IMR-90 (cell line): ENCODE data around the gene PCSK6. TPM values are rescaled to one million over a fixed set of nuclear protein-coding genes. Genes with fewer than 3 reads are reported as not detected.

Experiments
- ATAC-seq: fragments of 200-7000 bp; cut with Tn5 transposase; 2 replicates; pipeline ENCODE4 v1.9.1; 2020; ENCODE audit warnings: low read depth, mild to moderate bottlenecking, moderate library complexity
- BruUV-seq: library from RNA; stranded (reverse); fragments of 400-500 nt; replicated peaks from 2 replicates; lab custom pipeline; 2021; lab: Mats Ljungman, UMichigan
- CTCF ChIA-PET: fragments of 300-600 bp; formaldehyde crosslinking; extraction: SDS; loops from one replicate; lab custom pipeline; 2021; ENCODE audit warnings: antibody characterized with exemption; lab: Yijun Ruan, JAX
- POLR2A ChIA-PET: fragments of 300-600 bp; sonication (Branson Sonifier 250); formaldehyde crosslinking; loops from one replicate; lab custom pipeline; 2022; ENCODE audit warnings: antibody characterized with exemption; ENCODE audit not compliant: unreplicated experiment; lab: Charles Lee
- DNase-seq: peaks from one replicate; pipeline ENCODE4 v3.0.0; 2013
- H2AFZ ChIP-seq: replicated peaks from 2 replicates; pipeline ENCODE3; 2013; ENCODE audit warnings: low read length, mild to moderate bottlenecking; ENCODE audit not compliant: poor library complexity
- H2AK5ac ChIP-seq: 2 replicates; pipeline ENCODE4 v1.6.1; 2013; ENCODE audit warnings: low read depth, low read length, inconsistent platforms
- H2AK9ac ChIP-seq: replicated peaks from 2 replicates; pipeline ENCODE3; 2013; ENCODE audit warnings: mild to moderate bottlenecking, low read depth, low read length, moderate library complexity; ENCODE audit not compliant: poor library complexity
- H2BK120ac ChIP-seq: 2 replicates; pipeline ENCODE4 v1.6.1; 2013; ENCODE audit warnings: low read depth, low read length, inconsistent platforms
- H2BK15ac ChIP-seq: 3 replicates; pipeline ENCODE4 v1.6.1; 2013; ENCODE audit warnings: low read depth, low read length, inconsistent platforms
- H2BK20ac ChIP-seq: 2 replicates; pipeline ENCODE4 v1.6.1; 2013; ENCODE audit warnings: low read depth, mild to moderate bottlenecking, inconsistent platforms, low read length, moderate library complexity
- H2BK5ac ChIP-seq: 2 replicates; pipeline ENCODE4 v1.6.1; 2013; ENCODE audit warnings: mild to moderate bottlenecking, low read depth, low read length, inconsistent platforms; ENCODE audit not compliant: poor library complexity, severe bottlenecking
- H3K14ac ChIP-seq: replicated peaks from 2 replicates; pipeline ENCODE4 v1.6.1; 2013; ENCODE audit warnings: low read depth, low read length, inconsistent platforms
- H3K18ac ChIP-seq: 2 replicates; pipeline ENCODE4 v1.6.1; 2013; ENCODE audit warnings: low read depth, low read length, control low read depth
- H3K23ac ChIP-seq: 2 replicates; pipeline ENCODE4 v1.6.1; 2013; ENCODE audit warnings: low read depth, low read length, inconsistent platforms
- H3K27ac ChIP-seq: 2 replicates; pipeline ENCODE4 v1.5.1; 2013; ENCODE audit warnings: mild to moderate bottlenecking, control low read depth, low read length; ENCODE audit not compliant: insufficient read depth
- H3K27me3 ChIP-seq: 2 replicates; pipeline ENCODE4 v1.6.1; 2013; ENCODE audit warnings: low read length; ENCODE audit not compliant: control insufficient read depth, insufficient read depth
- H3K36me3 ChIP-seq: 2 replicates; pipeline ENCODE4 v1.6.1; 2013; ENCODE audit warnings: low read length, mixed read lengths; ENCODE audit not compliant: control insufficient read depth, insufficient read depth
- H3K4ac ChIP-seq: 2 replicates; pipeline ENCODE4 v1.6.1; 2013; ENCODE audit warnings: low read depth, low read length, inconsistent platforms
- H3K4me1 ChIP-seq: 2 replicates; pipeline ENCODE4 v1.6.1; 2013; ENCODE audit warnings: low read length, mixed read lengths; ENCODE audit not compliant: control insufficient read depth, insufficient read depth
- H3K4me2 ChIP-seq: 2 replicates; pipeline ENCODE4 v1.6.1; 2013; ENCODE audit warnings: low read depth, mild to moderate bottlenecking, control low read depth, low read length, moderate library complexity
- H3K4me3 ChIP-seq: 2 replicates; pipeline ENCODE4 v1.5.1; 2013; ENCODE audit warnings: low read depth, mild to moderate bottlenecking, control low read depth, low read length, moderate library complexity; ENCODE audit not compliant: insufficient read depth
- H3K56ac ChIP-seq: 2 replicates; pipeline ENCODE4 v1.6.1; 2013; ENCODE audit warnings: low read length, inconsistent platforms; ENCODE audit not compliant: insufficient read depth; ENCODE audit errors: extremely low read depth
- H3K79me1 ChIP-seq, 2 experiments: 2 replicates each; pipeline ENCODE4 v1.6.1; 2013; ENCODE audit warnings: low read length in 2 of 2, inconsistent platforms in 1 of 2, low read depth in 1 of 2
- H3K9ac ChIP-seq: 2 replicates; pipeline ENCODE4 v1.6.1; 2013; ENCODE audit warnings: low read depth, low read length, control low read depth
- H3K9me1 ChIP-seq: 2 replicates; pipeline ENCODE4 v1.6.1; 2013; ENCODE audit warnings: low read length, inconsistent platforms; ENCODE audit not compliant: insufficient read depth
- H3K9me3 ChIP-seq: 2 replicates; pipeline ENCODE4 v1.6.1; 2013; ENCODE audit warnings: low read length; ENCODE audit not compliant: control insufficient read depth, insufficient read depth
- H4K20me1 ChIP-seq: 2 replicates; pipeline ENCODE4 v1.6.1; 2013; ENCODE audit warnings: low read length, inconsistent platforms; ENCODE audit not compliant: insufficient read depth
- H4K5ac ChIP-seq: 2 replicates; pipeline ENCODE4 v1.6.1; 2013; ENCODE audit warnings: mild to moderate bottlenecking, low read depth, low read length, control low read depth
- H4K8ac ChIP-seq, 2 experiments: 2 replicates each; pipeline ENCODE4 v1.6.1; 2013; ENCODE audit warnings: low read depth in 2 of 2, low read length in 2 of 2, control low read depth in 1 of 2, inconsistent platforms in 1 of 2
- H4K91ac ChIP-seq: 2 replicates; pipeline ENCODE4 v1.6.1; 2013; ENCODE audit warnings: low read depth, low read length, inconsistent platforms; ENCODE audit not compliant: insufficient read depth
- BHLHE40 ChIP-seq: fragments of 150-350 bp; IDR thresholded peaks from 2 replicates; pipeline ENCODE4 v1.6.1; 2016; ENCODE audit warnings: mild to moderate bottlenecking, low read depth, low read length
- CTCF ChIP-seq: conservative IDR thresholded peaks from 2 replicates; pipeline ENCODE4 v1.5.1; 2012; ENCODE audit warnings: mild to moderate bottlenecking, low read depth, low read length, improper control_type of control experiment
- FOS ChIP-seq: fragments of 150-350 bp; IDR thresholded peaks from 2 replicates; pipeline ENCODE4 v1.6.1; 2016; ENCODE audit warnings: low read depth, low read length
- MAFK ChIP-seq: IDR thresholded peaks from 2 replicates; pipeline ENCODE4 v1.6.1; 2012; ENCODE audit warnings: low read depth, low read length, improper control_type of control experiment
- MAZ ChIP-seq: IDR thresholded peaks from 2 replicates; pipeline ENCODE4 v1.6.1; 2012; ENCODE audit warnings: low read depth, mild to moderate bottlenecking, low read length, improper control_type of control experiment, moderate library complexity, borderline replicate concordance
- MXI1 ChIP-seq: IDR thresholded peaks from 2 replicates; pipeline ENCODE4 v1.6.1; 2012; ENCODE audit warnings: low read depth, mild to moderate bottlenecking, low read length, moderate library complexity, borderline replicate concordance
- NFE2L2 ChIP-seq: fragments of 150-350 bp; IDR thresholded peaks from 2 replicates; pipeline ENCODE4 v1.6.1; 2016; ENCODE audit warnings: low read depth, mild to moderate bottlenecking, low read length
- POLR2A ChIP-seq: IDR thresholded peaks from 2 replicates; pipeline ENCODE4 v1.6.1; 2012; ENCODE audit warnings: mild to moderate bottlenecking, low read depth, low read length
- RCOR1 ChIP-seq: IDR thresholded peaks from 2 replicates; pipeline ENCODE4 v1.6.1; 2012; ENCODE audit warnings: mild to moderate bottlenecking, low read length, improper control_type of control experiment; ENCODE audit not compliant: insufficient replicate concordance
- RFX5 ChIP-seq: IDR thresholded peaks from 2 replicates; pipeline ENCODE4 v1.8.0; 2012; ENCODE audit warnings: low read depth, mild to moderate bottlenecking, low read length, moderate library complexity
- SMC3 ChIP-seq: fragments of 150-350 bp; IDR thresholded peaks from 2 replicates; pipeline ENCODE4 v1.6.1; 2016; ENCODE audit warnings: low read depth, mild to moderate bottlenecking, antibody characterized with exemption, low read length, moderate library complexity
- USF2 ChIP-seq: fragments of 150-350 bp; IDR thresholded peaks from 2 replicates; pipeline ENCODE4 v1.6.1; 2017; ENCODE audit warnings: mild to moderate bottlenecking, antibody characterized with exemption, low read length, low read depth
- WGBS, 2 experiments: methylation state at CpG; one replicate each; pipeline versions ENCODE4 v1.1.5 to v1.1.7; 2013; ENCODE audit warnings: missing lambda C conversion rate in 2 of 2; ENCODE audit not compliant: insufficient read length in 1 of 2; ENCODE audit errors: extremely low coverage in 2 of 2; 5-methylcytosine and 5-hydroxymethylcytosine counted together
- dilution Hi-C: fragments of 300-500 bp; cut with HindIII; formaldehyde crosslinking; loops from one replicate; pipeline ENCODE4 v1.14.3; 2018; ENCODE audit warnings: low sequenced_read_pairs; ENCODE audit not compliant: unreplicated experiment
- in situ Hi-C: fragments of 300-500 bp; cut with MboI; formaldehyde crosslinking; loops from 3 replicates; pipeline ENCODE4 v1.14.3; 2019; ENCODE audit warnings: low sequenced_read_pairs, inconsistent platforms, mixed read lengths
- intact Hi-C: fragments of 100-400 bp; cut with micrococcal nuclease; formaldehyde crosslinking; loops from 2 replicates; pipeline ENCODE4 v1.10.0; 2022
- polyA plus RNA-seq, 3 experiments: library from polyadenylated mRNA; depleted of rRNA; stranded (reverse); fragments of >200 nt; gene quantifications; 2 replicates each; pipeline ENCODE4 v1.2.3, GENCODE V29; 2012; ENCODE audit warnings: low replicate concordance in 1 of 3
- total RNA-seq: library from RNA; depleted of rRNA; stranded (reverse); fragments of >200 nt; gene quantifications from 2 replicates; pipeline ENCODE4 v1.2.3, GENCODE V29; 2012

The PCSK6 gene
- total and polyA plus RNA-seq, 2 of the 4 experiments (the other 2 are of a cell fraction), result not detected

GRCh38 chr15:101494251-101494796 lies 4.8 kb upstream of the PCSK6 start:
- H2BK5ac ChIP-seq, result no peak overlapping the region
- no TSS peak for BruUV-seq

More at GRCh38 chr15:101494251-101494796, 4.8 kb upstream of the PCSK6 start:
- ChIA-PET CTCF (no interaction called here), POLR2A (no interaction called here)
- Histone ChIP-seq H3K4ac (no peak overlapping the region), H2BK120ac (no peak overlapping the region), H2BK20ac (no peak overlapping the region), H3K27me3 (peaks cover 75% of the 10 kb centered on the region), H3K9ac (no peak overlapping the region), H3K36me3 (no peaks in the 10 kb centered on the region), H2AK9ac (no peak overlapping the region), H3K4me2 (no peak overlapping the region), H3K23ac (no peak overlapping the region), H3K4me1 (no peaks in the 10 kb centered on the region), H3K4me3 (no peak overlapping the region), H3K18ac (no peak overlapping the region), H2AK5ac (no peak overlapping the region), H4K91ac (no peak overlapping the region), H3K14ac (no peak overlapping the region), H4K20me1 (no peaks in the 10 kb centered on the region), H4K8ac (no peak overlapping the region), H2BK15ac (no peak overlapping the region), H3K79me1 (no peaks in the 10 kb centered on the region), H2AFZ (no peak overlapping the region), H3K9me3 (no peaks in the 10 kb centered on the region), H4K5ac (no peak overlapping the region), H3K9me1 (no peaks in the 10 kb centered on the region), H3K56ac (no peak overlapping the region), H3K27ac (no peak overlapping the region)
- dilution Hi-C loops (no loop called here), intact Hi-C loops (no loop called here), in situ Hi-C loops (no loop called here)
- DNase-seq (no peak), ATAC-seq (no peak)
- WGBS, 2 experiments, result 44% methylated on average over 3 of the region's 10 CpGs; no CpG with 5 or more reads in 1 of the 2 experiments
- TF ChIP-seq MAFK (no peak), RFX5 (no peak), CTCF (no peak), MAZ (no peak), POLR2A (no peak), NFE2L2 (no peak), FOS (no peak), USF2 (no peak), MXI1 (no peak), BHLHE40 (no peak), RCOR1 (no peak), SMC3 (no peak)
